Endothelial cell of umbilical vein (primary cell): ENCODE results near the gene SIAH1. TPM values are rescaled to one million over a fixed set of nuclear protein-coding genes. Genes with fewer than 3 reads are reported as not detected.

Experiments used
- BruUV-seq: library from RNA; stranded (reverse); fragments of 400-500 nt; replicated peaks from 2 replicates; lab custom pipeline; 2021; lab: Mats Ljungman, UMichigan
- CTCF ChIA-PET: fragments of 300-600, 350-600 bp; sonication (Branson Sonifier 250); formaldehyde crosslinking; loops from one replicate; lab custom pipeline; 2021; ENCODE audit warnings: antibody characterized with exemption, inconsistent platforms; lab: Charles Lee
- POLR2A ChIA-PET: fragments of 300-600, 350-600 bp; sonication (Branson Sonifier 250); formaldehyde crosslinking; loops from one replicate; lab custom pipeline; 2021; ENCODE audit warnings: antibody characterized with exemption, inconsistent platforms; lab: Charles Lee
- DNase-seq: peaks from one replicate; pipeline ENCODE4 v3.0.0-alpha.2; 2011; ENCODE audit warnings: low read depth, low spot score
- FAIRE-seq: peaks from 2 replicates; lab custom pipeline; 2011; peaks lifted over from hg19 to GRCh38; lab: Jason Lieb, UNC
- H2AFZ ChIP-seq: 2 replicates; pipeline ENCODE4 v1.6.0; 2012; ENCODE audit warnings: low read depth, low read length, control low read depth, inconsistent platforms
- H3K27ac ChIP-seq: 2 replicates; pipeline ENCODE4 v1.5.1; 2011; ENCODE audit warnings: low read depth, mild to moderate bottlenecking, control low read depth, low read length, moderate library complexity; ENCODE audit not compliant: insufficient read depth
- H3K27me3 ChIP-seq, 2 experiments: 2 replicates each; pipeline versions ENCODE4 v1.6.0 to v1.6.1; 2011; ENCODE audit warnings: low read length in 2 of 2, mixed read lengths in 1 of 2; ENCODE audit not compliant: control insufficient read depth in 2 of 2, insufficient read depth in 2 of 2
- H3K36me3 ChIP-seq, 2 experiments: 2 replicates in 1 of 2; 3 replicates in 1 of 2; pipeline ENCODE4 v1.5.1; 2011; ENCODE audit warnings: low read length in 2 of 2, mild to moderate bottlenecking in 1 of 2, moderate library complexity in 1 of 2; ENCODE audit not compliant: control insufficient read depth in 2 of 2, insufficient read depth in 2 of 2; ENCODE audit errors: extremely low read depth in 1 of 2
- H3K4me1 ChIP-seq: 3 replicates; pipeline ENCODE4 v1.5.1; 2011; ENCODE audit warnings: mild to moderate bottlenecking, low read length; ENCODE audit not compliant: control insufficient read depth, insufficient read depth; ENCODE audit errors: extremely low read depth
- H3K4me2 ChIP-seq: 2 replicates; pipeline ENCODE4 v1.6.1; 2011; ENCODE audit warnings: low read length, control low read depth, mixed read lengths; ENCODE audit not compliant: insufficient read depth
- H3K4me3 ChIP-seq, 3 experiments: fragments of 200-600 bp in 1 of 3; sonication (generic), shearing (Covaris generic) in 1 of 3; replicated peaks in 1 of 3; 2 replicates each; pipeline ENCODE4 v1.5.1; 2011 to 2016; ENCODE audit warnings: control low read depth in 3 of 3, low read length in 3 of 3, mild to moderate bottlenecking in 2 of 3, inconsistent platforms in 1 of 3, low read depth in 1 of 3, moderate library complexity in 1 of 3; ENCODE audit not compliant: insufficient read depth in 1 of 3
- H3K79me2 ChIP-seq: 2 replicates; pipeline ENCODE4 v1.6.0; 2012; ENCODE audit warnings: low read length, inconsistent platforms; ENCODE audit not compliant: control insufficient read depth, insufficient read depth
- H3K9ac ChIP-seq: replicated peaks from 2 replicates; pipeline ENCODE3; 2011; ENCODE audit warnings: low read length, control low read depth; ENCODE audit not compliant: insufficient read depth; ENCODE audit errors: extremely low read depth
- H3K9me1 ChIP-seq: replicated peaks from 3 replicates; pipeline ENCODE4 v1.6.0; 2011; ENCODE audit warnings: mild to moderate bottlenecking, low read length; ENCODE audit not compliant: control insufficient read depth, insufficient read depth; ENCODE audit errors: extremely low read depth
- H3K9me3 ChIP-seq: replicated peaks from 2 replicates; pipeline ENCODE4 v1.5.1; 2012; ENCODE audit warnings: low read length, inconsistent platforms; ENCODE audit not compliant: control insufficient read depth, insufficient read depth
- H4K20me1 ChIP-seq: replicated peaks from 2 replicates; pipeline ENCODE3; 2011; ENCODE audit warnings: mild to moderate bottlenecking, low read length; ENCODE audit not compliant: control insufficient read depth, insufficient read depth; ENCODE audit errors: extremely low read depth
- EZH2 ChIP-seq: IDR thresholded peaks from 2 replicates; pipeline ENCODE4 v1.6.1; 2012; ENCODE audit warnings: borderline replicate concordance, low read depth, mild to moderate bottlenecking, moderate library complexity, low read length, inconsistent platforms; ENCODE audit not compliant: severe bottlenecking
- FOS ChIP-seq: IDR thresholded peaks from 2 replicates; pipeline ENCODE4 v1.6.1; 2011; ENCODE audit warnings: mild to moderate bottlenecking, low read length, moderate library complexity, borderline replicate concordance; ENCODE audit not compliant: insufficient read depth
- GATA2 ChIP-seq: IDR thresholded peaks from 2 replicates; pipeline ENCODE4 v1.7.0; 2011; ENCODE audit warnings: low read depth, mild to moderate bottlenecking, moderate library complexity, mixed read lengths, low read length; ENCODE audit not compliant: insufficient read length, insufficient read depth
- JUN ChIP-seq: IDR thresholded peaks from 2 replicates; pipeline ENCODE4 v1.6.1; 2011; ENCODE audit warnings: borderline replicate concordance, low read depth; ENCODE audit not compliant: insufficient read length, insufficient read depth
- MYC ChIP-seq: IDR thresholded peaks from one replicate; pipeline ENCODE4 v1.6.1; 2011; ENCODE audit warnings: mild to moderate bottlenecking, low read depth, low read length
- dilution Hi-C: fragments of 300-500 bp; cut with MboI; formaldehyde crosslinking; loops from one replicate; pipeline ENCODE4 v1.15.0; 2019; ENCODE audit warnings: low sequenced_read_pairs; ENCODE audit not compliant: extremely low pct_ligation_motif_present
- intact Hi-C: fragments of 100-400 bp; cut with micrococcal nuclease; formaldehyde crosslinking; loops from one replicate; pipeline ENCODE4 v1.10.0; 2022
- polyA plus RNA-seq, 4 experiments: library from polyadenylated mRNA; depleted of rRNA in 3 of 4; stranded (reverse) in 3 of 4; unstranded in 1 of 4; fragments of >200 nt; gene quantifications; 2 replicates each; pipeline versions ENCODE4 v1.2.1 to v1.2.3, GENCODE V29; 2011 to 2012; ENCODE audit warnings: missing spikeins in 1 of 4
- total RNA-seq: library from RNA; stranded (reverse); gene quantifications from 2 replicates; pipeline ENCODE4 v1.2.3, GENCODE V29; 2021
- TF ChIP-seq, protein P1 (sequence below), 2 donors: IDR thresholded peaks; 1 replicate in 1 of 2; 2 replicates in 1 of 2; pipeline ENCODE4 v1.5.1; 2011; ENCODE audit warnings: low read length in 2 of 2, mild to moderate bottlenecking in 2 of 2, moderate library complexity in 2 of 2, control low read depth in 1 of 2, inconsistent platforms in 1 of 2, low read depth in 1 of 2; ENCODE audit not compliant: insufficient read depth in 1 of 2; ENCODE audit errors: extremely low read depth in 1 of 2

Gene SIAH1
- total and polyA plus RNA-seq, 2 donors (not counting 3 experiments of a cell fraction or from before 2014, with no cell fraction given) = 14.4 to 19.9 TPM

GRCh38 chr16:48317614-48318315, 67.4 kb downstream of the SIAH1 start:
- no peaks in the 10 kb centered on the region for H4K20me1 ChIP-seq
- H3K79me2 ChIP-seq = no peaks in the 10 kb centered on the region
- H3K9ac ChIP-seq = no peak overlapping the region
- dilution Hi-C loops (no loop called here), intact Hi-C loops (loop anchor here (1.0 to 5.0 kb wide), 4 partner anchors 40 to 85 kb away; partner anchors contain the start of genes LONP2 and SIAH1)
- ChIA-PET CTCF (interaction anchor here (0.7 to 2.0 kb wide), 14 partner anchors 8 to 313 kb away, joined by 3 to 14 read pairs (median 3); no protein-coding TSS in a partner anchor), POLR2A (no interaction called here)
- H3K4me3 ChIP-seq = no peak overlapping the region
- no peaks in the 10 kb centered on the region for H3K27me3 ChIP-seq
- peaks cover 1 to 2% of the 10 kb centered on the region in 2 experiments for H3K36me3 ChIP-seq
- FAIRE-seq (peak; percentile 77), DNase-seq (peak; percentile 67)
- H3K27ac ChIP-seq = no peak overlapping the region
- TF ChIP-seq, protein P1, sequence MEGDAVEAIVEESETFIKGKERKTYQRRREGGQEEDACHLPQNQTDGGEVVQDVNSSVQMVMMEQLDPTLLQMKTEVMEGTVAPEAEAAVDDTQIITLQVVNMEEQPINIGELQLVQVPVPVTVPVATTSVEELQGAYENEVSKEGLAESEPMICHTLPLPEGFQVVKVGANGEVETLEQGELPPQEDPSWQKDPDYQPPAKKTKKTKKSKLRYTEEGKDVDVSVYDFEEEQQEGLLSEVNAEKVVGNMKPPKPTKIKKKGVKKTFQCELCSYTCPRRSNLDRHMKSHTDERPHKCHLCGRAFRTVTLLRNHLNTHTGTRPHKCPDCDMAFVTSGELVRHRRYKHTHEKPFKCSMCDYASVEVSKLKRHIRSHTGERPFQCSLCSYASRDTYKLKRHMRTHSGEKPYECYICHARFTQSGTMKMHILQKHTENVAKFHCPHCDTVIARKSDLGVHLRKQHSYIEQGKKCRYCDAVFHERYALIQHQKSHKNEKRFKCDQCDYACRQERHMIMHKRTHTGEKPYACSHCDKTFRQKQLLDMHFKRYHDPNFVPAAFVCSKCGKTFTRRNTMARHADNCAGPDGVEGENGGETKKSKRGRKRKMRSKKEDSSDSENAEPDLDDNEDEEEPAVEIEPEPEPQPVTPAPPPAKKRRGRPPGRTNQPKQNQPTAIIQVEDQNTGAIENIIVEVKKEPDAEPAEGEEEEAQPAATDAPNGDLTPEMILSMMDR (IDR thresholded peaks at IDR 0.05; ENCODE audit: extremely low read depth in 1 of 2, insufficient read depth in 1 of 2, low read depth in 1 of 2, low read length in 2 of 2) = peak; percentile 7 to 9
- TF ChIP-seq JUN (peak; percentile 70), FOS (peak; percentile 76), GATA2 (no peak), EZH2 (no peak), MYC (no peak)
- no peak overlapping the region for H2AFZ ChIP-seq
- no TSS peak for BruUV-seq
- H3K9me1 ChIP-seq = no peaks in the 10 kb centered on the region
- H3K9me3 ChIP-seq = no peaks in the 10 kb centered on the region
- peaks cover 22% of the 10 kb centered on the region for H3K4me1 ChIP-seq
- H3K4me2 ChIP-seq = peak overlapping the region; percentile 22
